Measurements from ENCODE around the gene FHOD3. TPM values are rescaled to one million over a fixed set of nuclear protein-coding genes. Genes with fewer than 3 reads are reported as not detected.

Gene FHOD3
- total RNA-seq, 1 experiment from 2014 or later, result 0.34 TPM

- Histone ChIP-seq H3K27me3 (replicated peaks; ENCODE audit: insufficient read depth, low read depth, low read length, poor library complexity) (no peaks in the 10 kb centered on the region), H3K4me3 (ENCODE audit: low read depth, low read length, poor library complexity, severe bottlenecking) (no peak overlapping the region), H3K4me1 (ENCODE audit: insufficient read depth, low read length, poor library complexity, severe bottlenecking) (no peaks in the 10 kb centered on the region), H3K36me3 (ENCODE audit: insufficient read depth, low read length, poor library complexity, severe bottlenecking) (no peaks in the 10 kb centered on the region), H3K9me3 (ENCODE audit: low read depth, low read length, poor library complexity, severe bottlenecking) (no peaks in the 10 kb centered on the region), H3K27ac (ENCODE audit: low read depth, low read length, poor library complexity, severe bottlenecking) (no peak overlapping the region)
- TF ChIP-seq EZH2 (IDR thresholded peaks at IDR 0.05; ENCODE audit: borderline replicate concordance, low read depth, low read length, poor library complexity, severe bottlenecking), result no peak
- TF ChIP-seq, protein P1, sequence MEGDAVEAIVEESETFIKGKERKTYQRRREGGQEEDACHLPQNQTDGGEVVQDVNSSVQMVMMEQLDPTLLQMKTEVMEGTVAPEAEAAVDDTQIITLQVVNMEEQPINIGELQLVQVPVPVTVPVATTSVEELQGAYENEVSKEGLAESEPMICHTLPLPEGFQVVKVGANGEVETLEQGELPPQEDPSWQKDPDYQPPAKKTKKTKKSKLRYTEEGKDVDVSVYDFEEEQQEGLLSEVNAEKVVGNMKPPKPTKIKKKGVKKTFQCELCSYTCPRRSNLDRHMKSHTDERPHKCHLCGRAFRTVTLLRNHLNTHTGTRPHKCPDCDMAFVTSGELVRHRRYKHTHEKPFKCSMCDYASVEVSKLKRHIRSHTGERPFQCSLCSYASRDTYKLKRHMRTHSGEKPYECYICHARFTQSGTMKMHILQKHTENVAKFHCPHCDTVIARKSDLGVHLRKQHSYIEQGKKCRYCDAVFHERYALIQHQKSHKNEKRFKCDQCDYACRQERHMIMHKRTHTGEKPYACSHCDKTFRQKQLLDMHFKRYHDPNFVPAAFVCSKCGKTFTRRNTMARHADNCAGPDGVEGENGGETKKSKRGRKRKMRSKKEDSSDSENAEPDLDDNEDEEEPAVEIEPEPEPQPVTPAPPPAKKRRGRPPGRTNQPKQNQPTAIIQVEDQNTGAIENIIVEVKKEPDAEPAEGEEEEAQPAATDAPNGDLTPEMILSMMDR (conservative IDR thresholded peaks at IDR 0.05; ENCODE audit: low read depth, low read length), result no peak
- intact Hi-C loops (cut with micrococcal nuclease; ENCODE audit: unreplicated experiment), result no loop called here
- no peak for DNase-seq (ENCODE audit: low spot score)
- ChIA-PET CTCF (no interaction called here), POLR2A (ENCODE audit: low non-redundant PET) (no interaction called here)
- no TSS peak for BruUV-seq (replicated peaks)
These were observed 296.1 kb downstream of the FHOD3 start for GRCh38 chr18:36593641-36594040.

DNA sequence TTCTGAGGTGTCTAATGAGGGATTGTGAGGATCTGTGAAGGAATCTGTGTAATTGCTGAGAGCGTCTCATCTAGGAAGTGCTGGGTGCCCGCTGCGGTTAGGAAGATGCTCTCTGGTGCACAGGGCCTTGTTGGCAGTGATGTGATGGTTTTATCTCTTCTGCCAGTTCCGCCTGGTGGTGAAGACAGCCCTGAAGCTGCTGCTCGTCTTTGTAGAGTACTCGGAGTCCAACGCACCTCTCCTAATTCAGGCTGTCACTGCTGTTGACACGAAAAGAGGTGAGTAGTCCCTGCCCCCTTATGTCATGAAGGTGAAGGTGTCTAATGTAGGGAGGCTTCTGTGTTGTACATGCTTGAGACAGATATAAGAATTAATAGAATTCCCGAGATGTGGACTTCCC lies 297.1 kb downstream of the FHOD3 start:
- ChIA-PET CTCF (no interaction called here), POLR2A (ENCODE audit: low non-redundant PET) (no interaction called here)
- no peak for DNase-seq (ENCODE audit: low spot score)
- Histone ChIP-seq H3K36me3 (ENCODE audit: insufficient read depth, low read length, poor library complexity, severe bottlenecking) (no peaks in the 10 kb centered on the region), H3K4me1 (ENCODE audit: insufficient read depth, low read length, poor library complexity, severe bottlenecking) (no peaks in the 10 kb centered on the region), H3K27me3 (replicated peaks; ENCODE audit: insufficient read depth, low read depth, low read length, poor library complexity) (no peaks in the 10 kb centered on the region), H3K27ac (ENCODE audit: low read depth, low read length, poor library complexity, severe bottlenecking) (no peak overlapping the region), H3K4me3 (ENCODE audit: low read depth, low read length, poor library complexity, severe bottlenecking) (no peak overlapping the region), H3K9me3 (ENCODE audit: low read depth, low read length, poor library complexity, severe bottlenecking) (no peaks in the 10 kb centered on the region)
- TF ChIP-seq, protein P1 (conservative IDR thresholded peaks at IDR 0.05; ENCODE audit: low read depth, low read length), result no peak
- no peak for TF ChIP-seq EZH2 (IDR thresholded peaks at IDR 0.05; ENCODE audit: borderline replicate concordance, low read depth, low read length, poor library complexity, severe bottlenecking)
- intact Hi-C loops (cut with micrococcal nuclease; ENCODE audit: unreplicated experiment), result no loop called here
- BruUV-seq (replicated peaks), result no TSS peak

DNA sequence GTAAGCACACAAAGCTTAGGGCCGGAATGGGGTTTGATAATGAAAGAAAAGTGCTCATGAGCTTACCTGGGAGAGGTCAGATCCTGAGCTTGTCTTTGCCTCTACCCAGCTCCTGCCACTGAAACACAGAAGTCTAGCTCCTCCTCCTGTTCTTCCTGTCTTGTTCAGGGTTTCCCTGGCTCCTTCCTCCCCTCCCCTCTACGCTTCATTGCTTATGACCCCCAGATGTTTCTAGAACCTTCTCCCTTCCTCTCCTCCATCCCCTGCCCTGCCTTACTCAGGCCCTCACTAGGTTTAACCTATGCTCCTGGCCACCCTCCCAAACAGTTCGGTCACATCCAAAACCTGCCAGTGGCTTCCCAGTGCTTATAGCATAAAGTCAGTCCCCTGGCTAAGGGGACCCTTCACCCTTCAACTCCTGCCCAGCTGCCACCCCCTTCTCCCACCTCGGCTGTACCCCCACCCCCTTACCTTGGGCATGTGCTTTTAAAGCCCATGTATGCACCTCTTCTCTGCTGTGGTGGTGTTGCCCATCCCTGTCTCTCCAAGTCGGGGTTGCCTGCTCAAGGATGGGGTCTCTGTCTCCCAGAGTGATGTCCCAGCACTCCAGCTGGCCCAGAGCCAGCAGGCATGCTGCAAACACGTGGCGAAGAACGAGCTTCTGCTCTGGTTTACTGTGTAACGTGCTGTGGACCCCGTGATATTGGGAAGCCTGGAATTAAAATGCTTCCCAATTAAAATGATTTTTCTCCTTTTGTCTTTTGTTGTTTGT lies 297.7 kb downstream of the FHOD3 start:
- intact Hi-C loops (cut with micrococcal nuclease; ENCODE audit: unreplicated experiment), result no loop called here
- no peaks in the 10 kb centered on the region for H3K36me3 ChIP-seq (ENCODE audit: insufficient read depth, low read length, poor library complexity, severe bottlenecking)
- H3K9me3 ChIP-seq (ENCODE audit: low read depth, low read length, poor library complexity, severe bottlenecking), result no peaks in the 10 kb centered on the region
- no peak overlapping the region for H3K27ac ChIP-seq (ENCODE audit: low read depth, low read length, poor library complexity, severe bottlenecking)
- ChIA-PET POLR2A (ENCODE audit: low non-redundant PET) (no interaction called here), CTCF (no interaction called here)
- DNase-seq (ENCODE audit: low spot score), result no peak
- H3K4me3 ChIP-seq (ENCODE audit: low read depth, low read length, poor library complexity, severe bottlenecking), result no peak overlapping the region
- H3K27me3 ChIP-seq (replicated peaks; ENCODE audit: insufficient read depth, low read depth, low read length, poor library complexity), result no peaks in the 10 kb centered on the region
- TF ChIP-seq, protein P1 (conservative IDR thresholded peaks at IDR 0.05; ENCODE audit: low read depth, low read length), result no peak
- no peak for TF ChIP-seq EZH2 (IDR thresholded peaks at IDR 0.05; ENCODE audit: borderline replicate concordance, low read depth, low read length, poor library complexity, severe bottlenecking)
- no peaks in the 10 kb centered on the region for H3K4me1 ChIP-seq (ENCODE audit: insufficient read depth, low read length, poor library complexity, severe bottlenecking)
- no TSS peak for BruUV-seq (replicated peaks)

Measured in A673 (cell line).